Measurements from ENCODE around the gene TSKS.

GRCh38 chr19:49801401-49801888 is 38.3 kb upstream of the TSKS start:
- TF ChIP-seq YY1 (IDR thresholded peaks at IDR 0.05; ENCODE audit: low read depth), result no peak
- TF ChIP-seq TAF1 (IDR thresholded peaks at IDR 0.05; ENCODE audit: low read depth), result no peak
- no peak for TF ChIP-seq TEAD4 (IDR thresholded peaks at IDR 0.05)
- no peak for TF ChIP-seq RAD21 (IDR thresholded peaks at IDR 0.05; ENCODE audit: low read depth)
- TF ChIP-seq CREB1 (IDR thresholded peaks at IDR 0.05; ENCODE audit: low read depth), result no peak
- no peak for TF ChIP-seq REST (IDR thresholded peaks at IDR 0.05; ENCODE audit: low read depth)
- no peak for TF ChIP-seq EP300 (IDR thresholded peaks at IDR 0.05; ENCODE audit: borderline replicate concordance)
- TF ChIP-seq MAX (IDR thresholded peaks at IDR 0.05), result no peak
- no peak for TF ChIP-seq TCF12 (IDR thresholded peaks at IDR 0.05; ENCODE audit: low read depth)
- no peak for TF ChIP-seq ZBTB7A (IDR thresholded peaks at IDR 0.05; ENCODE audit: low read depth)
